ENCODE measurements around the gene ENTPD2. TPM values are rescaled to one million over a fixed set of nuclear protein-coding genes. Genes with fewer than 3 reads are reported as not detected.
A peak's percentile ranks its signal among the peaks of the same experiment; 100 is the strongest.

Gene ENTPD2
- total RNA-seq, 1 experiment from 2014 or later = 8.3 TPM

GRCh38 chr9:137026384-137026783, 27.5 kb downstream of the ENTPD2 start:
- no peaks in the 10 kb centered on the region for H3K36me3 Mint-ChIP-seq
- POLR2A ChIA-PET = no interaction called here
- CTCF ChIA-PET = interaction anchor here (1.4 to 3.8 kb wide), 8 partner anchors 9 to 60 kb away, joined by 3 to 38 read pairs (median 6); partner anchors contain the start of genes MAN1B1 and NPDC1
- TF ChIP-seq E2F1 (CRISPR knock-in tag; IDR thresholded peaks at IDR 0.05) (no peak), NR3C1 (CRISPR knock-in tag; conservative IDR thresholded peaks at IDR 0.05; ENCODE audit: low read depth) (no peak), GRHL2 (CRISPR knock-in tag; IDR thresholded peaks at IDR 0.05; ENCODE audit: insufficient replicate concordance, severe bottlenecking) (no peak), OVOL2 (CRISPR knock-in tag; IDR thresholded peaks at IDR 0.05; ENCODE audit: borderline replicate concordance) (no peak), ZNF416 (CRISPR knock-in tag; IDR thresholded peaks at IDR 0.05) (no peak), ESRRA (CRISPR knock-in tag; IDR thresholded peaks at IDR 0.05; ENCODE audit: borderline replicate concordance) (no peak)
- TF ChIP-seq, protein P1, sequence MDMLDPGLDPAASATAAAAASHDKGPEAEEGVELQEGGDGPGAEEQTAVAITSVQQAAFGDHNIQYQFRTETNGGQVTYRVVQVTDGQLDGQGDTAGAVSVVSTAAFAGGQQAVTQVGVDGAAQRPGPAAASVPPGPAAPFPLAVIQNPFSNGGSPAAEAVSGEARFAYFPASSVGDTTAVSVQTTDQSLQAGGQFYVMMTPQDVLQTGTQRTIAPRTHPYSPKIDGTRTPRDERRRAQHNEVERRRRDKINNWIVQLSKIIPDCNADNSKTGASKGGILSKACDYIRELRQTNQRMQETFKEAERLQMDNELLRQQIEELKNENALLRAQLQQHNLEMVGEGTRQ (CRISPR knock-in tag; IDR thresholded peaks at IDR 0.05) = no peak
- TF ChIP-seq, protein P2, sequence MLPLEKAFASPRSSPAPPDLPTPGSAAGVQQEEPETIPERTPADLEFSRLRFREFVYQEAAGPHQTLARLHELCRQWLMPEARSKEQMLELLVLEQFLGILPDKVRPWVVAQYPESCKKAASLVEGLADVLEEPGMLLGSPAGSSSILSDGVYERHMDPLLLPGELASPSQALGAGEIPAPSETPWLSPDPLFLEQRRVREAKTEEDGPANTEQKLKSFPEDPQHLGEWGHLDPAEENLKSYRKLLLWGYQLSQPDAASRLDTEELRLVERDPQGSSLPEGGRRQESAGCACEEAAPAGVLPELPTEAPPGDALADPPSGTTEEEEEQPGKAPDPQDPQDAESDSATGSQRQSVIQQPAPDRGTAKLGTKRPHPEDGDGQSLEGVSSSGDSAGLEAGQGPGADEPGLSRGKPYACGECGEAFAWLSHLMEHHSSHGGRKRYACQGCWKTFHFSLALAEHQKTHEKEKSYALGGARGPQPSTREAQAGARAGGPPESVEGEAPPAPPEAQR (CRISPR knock-in tag; IDR thresholded peaks at IDR 0.05) = no peak
- no peak overlapping the region for H3K27ac Mint-ChIP-seq
- H3K4me3 Mint-ChIP-seq = peak overlapping the region; percentile 8; the same call in 1 of the 2 replicates
- no peaks in the 10 kb centered on the region for H3K9me3 Mint-ChIP-seq
- DNase-seq (ENCODE audit: low spot score) (no peak), ATAC-seq (no peak)
- peaks cover 17% of the 10 kb centered on the region for H3K27me3 Mint-ChIP-seq (ENCODE audit: low read depth)
- H3K4me1 Mint-ChIP-seq = peaks cover 2% of the 10 kb centered on the region; the same call in 1 of the 2 replicates

DNA sequence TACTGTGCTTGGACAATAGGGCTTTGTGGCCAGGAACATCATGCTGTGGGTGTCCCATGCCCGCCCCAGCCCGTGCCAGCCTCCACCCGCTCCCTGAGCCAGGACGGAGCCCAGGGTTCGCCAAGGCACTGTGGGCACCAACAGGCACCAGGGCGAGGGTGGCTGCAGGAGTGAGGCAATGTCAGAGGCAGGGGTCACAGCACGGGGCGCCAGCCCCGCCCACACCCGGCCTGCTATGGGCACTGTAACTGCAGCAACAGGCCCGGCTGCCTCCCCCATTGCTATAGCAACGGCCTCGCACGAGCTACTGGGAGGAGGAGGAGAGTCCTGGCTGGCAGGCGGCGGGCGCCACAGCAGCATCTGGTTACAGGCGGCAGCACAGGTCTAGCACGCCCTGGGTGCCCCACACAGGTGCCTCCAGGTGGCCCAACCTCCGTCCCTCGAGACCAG, 28.3 kb downstream of the ENTPD2 start:
- DNase-seq (ENCODE audit: low spot score) (no peak), ATAC-seq (no peak)
- H3K36me3 Mint-ChIP-seq = no peaks in the 10 kb centered on the region
- H3K27me3 Mint-ChIP-seq (ENCODE audit: low read depth) = peaks cover 17% of the 10 kb centered on the region
- no peak overlapping the region for H3K27ac Mint-ChIP-seq
- TF ChIP-seq ELF4 (CRISPR knock-in tag; IDR thresholded peaks at IDR 0.05; ENCODE audit: low read depth) = no peak
- no peak for TF ChIP-seq ERG (CRISPR knock-in tag; IDR thresholded peaks at IDR 0.05)
- TF ChIP-seq, protein P3, sequence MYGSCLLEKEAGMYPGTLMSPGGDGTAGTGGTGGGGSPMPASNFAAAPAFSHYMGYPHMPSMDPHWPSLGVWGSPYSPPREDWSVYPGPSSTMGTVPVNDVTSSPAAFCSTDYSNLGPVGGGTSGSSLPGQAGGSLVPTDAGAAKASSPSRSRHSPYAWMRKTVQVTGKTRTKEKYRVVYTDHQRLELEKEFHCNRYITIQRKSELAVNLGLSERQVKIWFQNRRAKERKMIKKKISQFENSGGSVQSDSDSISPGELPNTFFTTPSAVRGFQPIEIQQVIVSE (CRISPR knock-in tag; IDR thresholded peaks at IDR 0.05; ENCODE audit: borderline replicate concordance) = no peak
- no peak for TF ChIP-seq ZNF425 (CRISPR knock-in tag; conservative IDR thresholded peaks at IDR 0.05)
- TF ChIP-seq FOXP1 (CRISPR knock-in tag; IDR thresholded peaks at IDR 0.05; ENCODE audit: borderline replicate concordance) = no peak
- TF ChIP-seq, protein P4, sequence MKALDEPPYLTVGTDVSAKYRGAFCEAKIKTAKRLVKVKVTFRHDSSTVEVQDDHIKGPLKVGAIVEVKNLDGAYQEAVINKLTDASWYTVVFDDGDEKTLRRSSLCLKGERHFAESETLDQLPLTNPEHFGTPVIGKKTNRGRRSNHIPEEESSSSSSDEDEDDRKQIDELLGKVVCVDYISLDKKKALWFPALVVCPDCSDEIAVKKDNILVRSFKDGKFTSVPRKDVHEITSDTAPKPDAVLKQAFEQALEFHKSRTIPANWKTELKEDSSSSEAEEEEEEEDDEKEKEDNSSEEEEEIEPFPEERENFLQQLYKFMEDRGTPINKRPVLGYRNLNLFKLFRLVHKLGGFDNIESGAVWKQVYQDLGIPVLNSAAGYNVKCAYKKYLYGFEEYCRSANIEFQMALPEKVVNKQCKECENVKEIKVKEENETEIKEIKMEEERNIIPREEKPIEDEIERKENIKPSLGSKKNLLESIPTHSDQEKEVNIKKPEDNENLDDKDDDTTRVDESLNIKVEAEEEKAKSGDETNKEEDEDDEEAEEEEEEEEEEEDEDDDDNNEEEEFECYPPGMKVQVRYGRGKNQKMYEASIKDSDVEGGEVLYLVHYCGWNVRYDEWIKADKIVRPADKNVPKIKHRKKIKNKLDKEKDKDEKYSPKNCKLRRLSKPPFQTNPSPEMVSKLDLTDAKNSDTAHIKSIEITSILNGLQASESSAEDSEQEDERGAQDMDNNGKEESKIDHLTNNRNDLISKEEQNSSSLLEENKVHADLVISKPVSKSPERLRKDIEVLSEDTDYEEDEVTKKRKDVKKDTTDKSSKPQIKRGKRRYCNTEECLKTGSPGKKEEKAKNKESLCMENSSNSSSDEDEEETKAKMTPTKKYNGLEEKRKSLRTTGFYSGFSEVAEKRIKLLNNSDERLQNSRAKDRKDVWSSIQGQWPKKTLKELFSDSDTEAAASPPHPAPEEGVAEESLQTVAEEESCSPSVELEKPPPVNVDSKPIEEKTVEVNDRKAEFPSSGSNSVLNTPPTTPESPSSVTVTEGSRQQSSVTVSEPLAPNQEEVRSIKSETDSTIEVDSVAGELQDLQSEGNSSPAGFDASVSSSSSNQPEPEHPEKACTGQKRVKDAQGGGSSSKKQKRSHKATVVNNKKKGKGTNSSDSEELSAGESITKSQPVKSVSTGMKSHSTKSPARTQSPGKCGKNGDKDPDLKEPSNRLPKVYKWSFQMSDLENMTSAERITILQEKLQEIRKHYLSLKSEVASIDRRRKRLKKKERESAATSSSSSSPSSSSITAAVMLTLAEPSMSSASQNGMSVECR (CRISPR knock-in tag; IDR thresholded peaks at IDR 0.05; ENCODE audit: borderline replicate concordance) = no peak
- no peak for TF ChIP-seq OVOL2 (CRISPR knock-in tag; IDR thresholded peaks at IDR 0.05; ENCODE audit: borderline replicate concordance)
- no peak for TF ChIP-seq ESRRA (CRISPR knock-in tag; IDR thresholded peaks at IDR 0.05; ENCODE audit: borderline replicate concordance)
- CTCF ChIA-PET = interaction anchor here (1.0 to 3.8 kb wide), 8 partner anchors 10 to 78 kb away, joined by 3 to 38 read pairs (median 6); partner anchors contain the start of gene ENTPD2
- H3K4me1 Mint-ChIP-seq = peaks cover 2% of the 10 kb centered on the region; the same call in 1 of the 2 replicates
- no peak overlapping the region for H3K4me3 Mint-ChIP-seq
- POLR2A ChIA-PET = interaction anchor here (0.6 kb wide), 2 partner anchors 80 to 111 kb away, joined by 3 read pairs; partner anchors contain the start of gene C8G
- no peaks in the 10 kb centered on the region for H3K9me3 Mint-ChIP-seq
